HG03196 (cell line): ENCODE results near the gene TSPAN15.
"Not testable (repeated sequence)": the region's sequence is repeated elsewhere in the genome, so short reads cannot be mapped to it uniquely, and the experiment has no call there.

ENCODE experiments used
- ATAC-seq: cut with Tn5 transposase; IDR thresholded peaks from one replicate; pipeline ENCODE4 v1.9.1; 2021; ENCODE audit not compliant: unreplicated experiment

Gene TSPAN15

DNA sequence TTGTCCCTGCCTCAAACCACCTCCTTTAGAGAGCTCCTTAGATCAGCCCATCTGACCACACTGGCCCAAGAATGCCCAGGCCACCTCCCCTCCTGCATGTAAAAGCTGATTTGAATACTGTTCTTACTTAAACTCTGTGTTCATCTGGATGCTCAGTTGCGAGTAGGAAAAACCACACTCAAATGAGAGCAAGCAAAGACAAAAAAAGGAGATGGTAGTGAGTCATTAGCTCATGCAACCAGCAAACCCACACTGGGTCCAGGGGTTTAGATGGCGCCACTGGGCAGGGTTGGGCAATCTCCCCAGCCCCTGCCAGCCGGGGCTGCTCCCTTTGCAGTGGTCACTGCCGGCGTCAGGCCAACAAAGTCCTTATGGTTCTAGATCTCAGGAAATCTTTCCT is 32.7 kb downstream of the TSPAN15 start:
- no peak for ATAC-seq

DNA sequence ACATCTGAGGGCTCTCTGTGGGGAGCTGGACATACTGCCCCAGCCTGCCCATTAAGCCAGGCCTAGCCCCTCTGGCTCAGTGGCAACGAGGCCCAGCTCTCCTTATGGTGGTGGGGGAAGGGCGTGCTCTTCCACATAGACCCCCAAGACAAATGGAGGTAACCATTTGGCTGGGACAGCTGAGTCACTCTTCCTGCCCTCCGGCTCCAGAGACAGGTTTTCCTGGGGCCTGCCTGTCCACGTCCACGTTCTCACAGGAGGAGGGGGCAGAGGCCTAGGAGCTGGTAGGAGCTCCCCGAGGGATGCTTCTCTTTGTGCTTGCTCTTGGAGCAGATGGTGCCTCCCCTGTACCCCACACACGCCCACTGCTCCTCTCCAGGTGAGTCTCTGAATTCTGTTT is 33.5 kb downstream of the TSPAN15 start:
- ATAC-seq, result no peak

DNA sequence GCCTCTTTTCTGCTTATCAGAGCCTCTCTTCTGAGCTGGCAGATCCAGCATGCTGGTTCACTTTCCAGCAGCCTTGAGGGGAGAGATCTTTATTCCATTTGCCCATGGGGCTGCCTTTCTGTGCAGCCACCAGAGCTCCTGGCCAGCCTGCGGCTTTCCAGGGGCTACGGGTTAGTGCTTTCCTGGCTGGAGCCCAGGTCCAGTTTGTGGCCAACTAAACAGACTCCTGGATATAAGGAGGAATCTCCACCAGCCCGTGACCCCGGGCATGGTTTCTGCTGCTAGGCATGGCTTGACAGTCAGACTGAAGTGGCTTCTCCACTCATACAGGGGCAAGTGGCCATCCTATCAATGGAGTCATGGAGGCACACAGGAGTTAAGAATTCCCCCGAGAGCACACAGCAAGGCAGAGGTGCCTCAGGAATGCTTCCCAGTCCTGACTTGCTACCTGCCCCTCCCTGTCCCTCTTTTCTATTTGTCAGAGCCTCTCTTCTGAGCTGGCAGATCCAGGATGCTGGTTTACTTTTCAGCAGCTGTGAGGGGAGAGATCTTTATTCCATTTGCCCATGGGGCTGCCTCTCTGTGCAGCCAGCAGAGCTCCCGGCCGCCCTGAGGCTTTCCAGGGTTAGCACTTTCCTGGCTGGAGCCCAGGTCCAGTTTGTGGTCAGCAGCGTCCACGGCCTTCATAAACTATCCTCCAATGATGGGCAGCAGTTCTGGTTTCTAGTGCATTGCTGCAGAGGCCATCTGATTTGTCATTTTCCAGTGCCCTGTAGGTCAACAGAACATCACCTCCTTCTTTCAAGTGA is 35.9 kb downstream of the TSPAN15 start:
- no peak for ATAC-seq

DNA sequence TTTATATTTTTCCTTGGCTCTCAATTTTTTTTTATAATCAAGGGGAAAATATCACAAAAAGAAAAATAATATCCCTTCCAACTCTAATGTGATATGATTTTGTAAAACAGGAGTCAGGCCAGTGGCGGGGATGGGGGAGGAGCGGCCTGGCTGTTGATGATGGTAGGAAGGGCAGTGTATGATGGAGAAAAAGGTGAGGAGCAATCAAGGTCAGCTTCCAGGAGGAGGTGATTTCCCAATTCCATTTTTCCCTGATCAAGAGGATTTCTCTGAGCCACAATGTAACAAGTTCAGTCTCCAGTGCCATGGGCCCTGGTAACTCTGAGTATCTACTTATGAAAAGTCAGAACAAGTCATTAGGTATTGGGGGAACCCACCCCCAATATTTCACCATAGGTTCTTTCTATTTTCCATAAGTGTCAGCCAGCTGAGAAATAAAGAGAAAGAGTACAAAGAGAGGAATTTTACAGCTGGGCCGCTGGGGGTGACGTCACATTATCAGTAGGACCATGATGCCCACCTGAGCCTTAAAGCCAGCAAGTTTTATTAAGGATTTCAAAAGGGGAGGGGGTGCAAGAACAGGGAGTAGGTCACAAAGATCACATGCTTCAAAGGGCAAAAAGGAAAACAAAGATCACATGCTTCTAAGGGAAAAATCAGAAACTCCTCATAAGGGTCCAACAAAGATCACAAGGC is 37.0 kb downstream of the TSPAN15 start:
- ATAC-seq, result not testable (repeated sequence)

DNA sequence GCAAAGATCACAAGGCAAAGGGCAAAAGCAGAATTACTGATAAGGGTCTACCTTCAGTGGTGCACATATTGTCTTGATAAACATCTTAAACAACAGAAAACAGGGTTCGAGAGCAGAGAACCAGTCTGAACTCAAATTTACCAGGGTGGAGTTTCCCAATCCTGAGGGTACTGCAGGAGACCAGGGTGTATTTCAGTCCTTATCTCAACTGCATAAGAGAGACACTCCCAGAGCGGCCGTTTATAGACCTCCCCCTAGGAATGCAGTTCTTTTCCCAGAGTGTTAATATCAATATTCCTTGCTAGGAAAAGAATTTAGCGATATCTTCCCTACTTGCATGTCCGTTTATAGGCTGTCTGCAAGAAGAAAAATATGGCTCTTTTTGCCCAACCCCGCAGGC is 37.6 kb downstream of the TSPAN15 start:
- not testable (repeated sequence) for ATAC-seq

DNA sequence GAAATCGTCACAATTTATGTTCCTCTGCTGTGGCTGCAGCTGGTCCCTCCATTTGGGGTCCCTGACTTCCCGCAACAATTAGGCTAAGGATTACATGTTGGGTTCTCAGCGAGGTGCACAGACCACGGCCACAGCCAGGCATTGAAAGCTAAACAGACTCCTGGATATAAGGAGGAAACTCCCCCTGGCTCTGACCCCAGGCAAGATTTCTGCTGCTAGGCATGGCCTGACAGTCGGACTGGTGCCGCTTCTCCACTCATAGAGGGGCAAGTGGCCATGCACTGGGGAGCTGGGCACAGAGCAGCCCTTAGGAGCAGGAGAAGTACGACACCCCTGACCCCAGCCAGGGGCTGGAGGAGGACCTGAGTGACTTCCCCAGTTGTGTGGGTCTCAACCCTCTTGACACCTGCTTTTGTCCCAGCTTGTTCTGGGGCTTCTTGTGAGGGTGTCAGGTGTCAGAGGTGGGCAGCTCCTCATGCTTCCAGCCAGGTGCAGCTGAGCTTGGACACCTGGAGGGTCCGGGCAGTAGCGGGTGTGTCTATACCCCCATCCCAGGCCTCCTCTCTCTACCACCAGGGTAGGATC is 38.3 kb downstream of the TSPAN15 start:
- no peak for ATAC-seq

DNA sequence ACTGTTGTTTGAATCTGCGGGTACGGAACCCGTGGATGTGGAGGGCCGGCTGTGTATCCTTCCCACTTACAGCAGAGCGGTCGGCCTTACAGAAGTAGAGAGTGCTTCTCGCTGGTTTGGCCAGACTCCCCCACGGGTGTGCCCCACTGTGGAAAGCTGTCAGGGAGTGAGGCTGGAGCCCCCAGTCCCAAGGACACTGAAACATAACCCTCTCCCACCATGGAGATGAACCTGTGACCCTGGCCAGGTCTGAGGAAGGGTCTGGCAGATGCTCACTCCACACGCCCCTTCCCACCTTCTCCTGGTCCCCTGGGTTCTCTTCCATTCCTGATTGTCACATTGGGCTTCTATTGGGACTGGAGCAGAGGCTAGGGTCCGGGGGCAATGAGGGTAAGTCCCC is 39.6 kb downstream of the TSPAN15 start:
- no peak for ATAC-seq

DNA sequence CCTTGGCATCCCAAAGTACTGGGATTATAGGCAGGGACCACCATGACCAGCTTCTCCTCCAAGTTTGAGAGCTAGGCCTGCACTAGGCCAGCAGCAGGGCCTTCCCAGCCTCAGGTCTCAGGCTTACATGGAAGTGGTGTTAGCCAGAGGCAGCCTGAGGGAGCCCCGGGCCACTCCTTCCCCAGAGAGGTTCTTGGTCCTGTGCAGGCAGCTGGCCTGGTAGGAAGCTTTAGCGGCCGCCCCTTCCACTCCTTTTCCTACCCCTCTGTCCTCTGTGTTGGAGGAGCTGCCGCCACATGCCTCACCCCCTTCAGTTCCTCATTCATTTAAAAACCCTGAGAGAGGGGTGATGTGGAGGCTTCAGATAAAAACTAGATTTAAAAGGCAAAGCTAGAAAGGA is 40.3 kb downstream of the TSPAN15 start:
- no peak for ATAC-seq

DNA sequence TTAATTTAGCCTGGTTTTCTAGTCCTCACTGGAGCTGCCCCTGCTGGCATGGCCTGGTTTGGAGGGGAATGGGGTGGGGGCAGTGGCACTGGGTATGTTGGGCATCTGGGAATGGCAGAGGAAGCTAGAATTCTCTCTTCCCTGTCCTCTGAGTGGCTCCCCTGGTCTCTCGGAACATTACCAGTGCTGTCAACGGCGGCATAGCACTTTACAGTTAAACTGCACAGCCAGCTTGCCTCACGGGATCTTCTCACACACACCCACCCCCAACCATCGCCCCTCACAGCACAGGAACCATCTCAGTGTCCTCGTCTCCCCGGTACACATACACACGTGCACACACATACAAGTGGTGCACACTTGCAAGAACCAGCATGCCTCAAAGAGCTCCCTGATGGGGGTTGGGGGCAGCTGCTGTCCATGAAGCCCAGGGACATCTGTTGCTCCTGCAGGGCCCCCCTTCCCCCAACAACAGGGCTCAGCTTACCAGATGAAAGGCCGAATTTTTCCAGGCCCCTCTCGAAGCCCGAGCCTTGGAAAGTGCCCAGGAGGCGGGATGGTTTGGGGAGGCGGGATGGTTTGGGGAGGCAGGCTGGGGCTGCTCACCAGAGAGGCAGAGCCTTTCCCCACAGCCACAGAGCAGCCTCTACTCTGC is 41.0 kb downstream of the TSPAN15 start:
- ATAC-seq, result no peak

DNA sequence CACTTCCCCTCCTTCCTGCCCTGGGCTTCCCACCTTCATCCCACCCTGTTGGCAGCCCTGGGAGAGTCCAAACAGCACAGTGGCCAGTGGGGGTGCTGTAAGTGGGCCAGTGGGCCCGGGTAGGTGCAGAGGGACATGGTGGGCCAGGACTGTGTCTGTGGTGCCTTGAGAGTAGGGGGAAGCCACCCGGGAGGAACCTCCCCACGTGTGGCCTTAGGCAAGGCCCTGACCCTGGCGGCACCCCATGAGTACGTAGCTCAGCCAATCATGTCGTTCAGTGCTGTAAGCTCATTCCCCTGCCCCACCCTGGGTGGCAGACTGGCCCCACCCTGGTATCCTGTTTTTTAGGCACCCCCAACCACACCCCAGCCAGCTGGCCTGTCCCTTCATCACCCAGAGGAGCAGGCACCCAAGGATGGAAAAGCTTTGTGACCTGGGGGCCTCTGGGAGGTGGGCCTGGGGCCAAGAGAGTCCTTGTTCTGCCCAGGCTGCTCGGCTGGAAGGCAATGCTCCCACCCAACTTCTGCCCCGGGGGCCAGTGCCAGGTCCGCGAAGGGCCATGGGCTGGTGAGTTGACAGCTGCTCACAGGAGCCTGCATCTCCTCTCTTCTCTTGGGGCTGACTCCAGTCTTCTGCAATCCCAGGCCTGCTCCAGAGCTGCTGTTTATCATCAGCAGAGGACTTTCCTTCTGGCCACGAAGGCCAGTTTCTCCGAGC is 41.6 kb downstream of the TSPAN15 start:
- no peak for ATAC-seq

DNA sequence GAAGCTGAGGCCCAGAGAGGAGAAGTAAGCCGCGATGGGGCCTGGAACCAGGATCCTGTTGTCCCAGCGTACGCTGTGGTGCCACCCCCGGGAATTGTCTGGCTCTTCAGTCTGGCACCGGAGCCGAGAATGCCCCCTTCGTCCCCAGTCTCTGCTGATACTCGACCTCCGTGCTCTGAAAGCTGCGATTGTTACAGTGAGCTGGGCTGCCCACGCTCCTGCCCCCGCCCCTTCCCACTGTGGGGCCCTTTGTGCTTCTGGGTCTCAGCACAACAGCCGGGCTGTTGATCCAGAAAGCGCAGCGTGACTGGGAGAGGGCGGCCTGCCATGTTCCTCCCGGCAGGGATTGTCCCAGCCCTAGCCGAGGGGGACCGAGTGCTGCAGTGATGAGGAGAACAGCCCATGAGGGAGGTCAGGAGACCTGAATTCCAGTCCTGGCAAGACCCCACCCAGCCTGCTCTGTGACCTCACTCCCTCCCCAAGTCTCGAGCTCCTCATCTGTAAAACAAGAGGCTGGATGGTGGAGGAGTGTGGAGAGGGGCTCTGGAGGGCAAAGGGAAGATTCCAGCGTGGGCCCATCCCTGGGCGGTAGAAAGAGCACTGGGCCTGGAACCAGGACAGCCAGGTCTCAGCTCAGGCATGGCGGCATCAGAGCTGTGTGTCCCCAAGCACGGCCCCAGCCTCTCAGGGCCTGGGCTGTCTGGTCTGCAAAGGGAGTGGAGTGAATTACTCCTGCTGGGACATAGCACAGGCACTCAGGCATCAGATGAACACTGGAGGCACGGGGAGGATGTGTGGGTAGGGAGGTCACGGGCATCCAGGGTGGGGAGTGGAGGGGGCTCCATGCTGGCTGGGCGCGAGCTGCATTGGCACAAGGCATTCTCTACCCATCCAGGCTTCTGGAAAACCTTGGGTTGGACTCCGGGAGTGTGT is 43.6 kb downstream of the TSPAN15 start:
- no peak for ATAC-seq

DNA sequence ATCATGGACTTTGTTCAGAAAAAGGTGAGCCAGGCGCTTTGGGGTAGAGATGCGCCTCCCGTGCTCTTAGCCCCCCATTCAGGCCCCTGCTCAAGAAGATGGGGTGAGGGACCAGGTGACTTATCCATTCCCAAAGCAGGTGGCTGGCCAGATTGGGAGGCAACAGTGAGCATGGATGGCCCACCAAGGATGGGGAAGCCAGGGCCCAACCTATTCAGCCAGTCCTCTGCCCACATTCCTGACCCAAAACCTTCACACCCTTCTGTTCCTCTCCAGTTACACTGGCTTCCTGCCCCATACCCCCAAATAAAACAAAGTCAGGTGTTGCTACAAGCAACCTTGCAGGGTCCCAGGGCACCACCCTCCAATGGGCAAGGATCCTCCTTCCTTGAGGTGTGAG is 44.4 kb downstream of the TSPAN15 start:
- no peak for ATAC-seq

DNA sequence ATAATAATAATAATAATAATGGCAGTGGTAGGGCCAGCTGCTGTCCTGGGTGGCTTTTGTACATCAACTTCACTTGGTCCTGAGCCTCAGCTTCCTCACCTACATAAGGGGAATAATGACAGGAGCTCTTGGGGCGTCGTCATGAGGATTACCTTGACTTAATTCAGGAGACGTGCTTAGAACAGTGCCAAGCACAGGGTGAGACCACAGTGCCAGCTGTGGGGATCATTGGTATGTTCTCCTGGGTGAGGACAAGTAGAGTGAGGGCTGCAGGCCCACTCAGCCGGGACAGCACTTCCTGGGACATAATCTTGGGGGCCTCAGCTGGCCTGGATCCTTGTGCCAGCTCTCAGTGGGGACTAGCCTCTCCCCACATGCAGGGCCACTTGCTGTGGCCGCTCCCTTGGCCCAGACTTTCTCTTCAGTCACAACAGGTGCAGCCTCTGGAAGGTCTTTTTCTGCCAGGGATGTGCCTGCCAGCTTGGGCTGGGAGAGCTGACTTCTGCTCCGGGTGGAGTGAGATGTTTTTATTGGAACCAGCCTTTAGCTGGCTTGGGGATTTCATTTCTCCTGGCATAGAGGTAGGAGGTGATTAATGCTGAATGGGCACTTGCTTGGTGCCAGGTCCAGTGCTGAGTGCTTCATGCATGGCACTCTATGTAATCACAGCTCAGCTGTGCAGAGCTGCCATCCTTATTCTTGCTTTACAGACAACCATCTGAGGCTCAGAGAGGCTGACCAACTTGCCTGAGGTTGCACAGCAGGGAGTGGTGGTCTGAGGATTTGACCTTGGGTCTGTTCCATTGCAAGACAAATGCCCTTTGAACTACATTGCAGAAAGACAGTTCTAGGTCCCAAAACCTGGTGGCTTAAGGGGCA is 45.3 kb downstream of the TSPAN15 start:
- no peak for ATAC-seq

DNA sequence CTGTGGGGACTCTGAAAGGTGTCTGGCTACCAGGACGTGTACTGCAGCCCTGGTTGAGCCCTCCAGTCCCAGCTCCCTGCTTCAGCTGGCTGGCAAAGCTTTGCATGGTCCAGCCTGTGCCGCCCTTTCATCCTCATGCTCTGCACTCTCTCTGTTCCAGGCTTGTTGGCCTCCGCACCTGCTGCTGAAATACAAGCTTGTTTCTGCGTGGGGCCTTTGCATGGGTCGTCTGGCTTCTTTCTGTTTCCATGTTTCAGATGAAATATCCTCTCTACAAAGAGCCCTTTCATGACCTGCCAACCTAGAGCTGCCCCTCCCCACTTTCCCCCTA is 45.9 kb downstream of the TSPAN15 start:
- ATAC-seq, result no peak

DNA sequence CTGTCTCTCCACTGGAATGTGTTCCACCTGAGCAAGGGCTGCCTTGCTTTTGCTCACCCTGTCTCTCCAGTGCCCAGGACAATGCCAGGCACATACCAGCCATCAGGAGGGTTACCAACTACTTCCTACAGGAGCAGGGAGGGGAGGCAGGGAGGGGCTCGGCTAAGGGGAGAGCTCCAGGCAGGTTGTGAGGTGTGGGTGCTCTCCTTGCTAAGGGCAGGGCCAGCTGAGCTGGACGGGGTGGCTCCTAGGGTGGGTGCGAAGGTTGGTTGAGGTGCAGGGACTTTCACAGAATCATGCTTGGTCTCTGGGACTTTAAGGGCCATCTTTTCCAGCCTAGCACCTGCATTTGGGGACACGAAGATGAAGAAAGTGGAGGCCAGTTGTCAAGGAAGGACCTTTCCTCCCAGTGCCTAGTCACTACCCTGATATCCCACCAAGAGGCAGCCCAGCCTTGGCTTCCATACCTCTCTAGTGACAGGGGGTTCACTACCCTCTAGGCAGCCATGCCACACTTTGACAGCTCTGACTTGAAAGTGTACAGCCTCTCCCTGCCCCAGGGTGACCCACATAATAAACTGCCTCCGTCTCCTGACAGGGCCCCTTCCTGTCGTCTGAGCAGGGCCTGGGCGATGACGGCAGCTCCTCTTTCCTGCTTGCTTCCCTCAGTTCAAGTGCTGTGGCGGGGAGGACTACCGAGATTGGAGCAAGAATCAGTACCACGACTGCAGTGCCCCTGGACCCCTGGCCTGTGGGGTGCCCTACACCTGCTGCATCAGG is 46.5 kb downstream of the TSPAN15 start:
- no peak for ATAC-seq

DNA sequence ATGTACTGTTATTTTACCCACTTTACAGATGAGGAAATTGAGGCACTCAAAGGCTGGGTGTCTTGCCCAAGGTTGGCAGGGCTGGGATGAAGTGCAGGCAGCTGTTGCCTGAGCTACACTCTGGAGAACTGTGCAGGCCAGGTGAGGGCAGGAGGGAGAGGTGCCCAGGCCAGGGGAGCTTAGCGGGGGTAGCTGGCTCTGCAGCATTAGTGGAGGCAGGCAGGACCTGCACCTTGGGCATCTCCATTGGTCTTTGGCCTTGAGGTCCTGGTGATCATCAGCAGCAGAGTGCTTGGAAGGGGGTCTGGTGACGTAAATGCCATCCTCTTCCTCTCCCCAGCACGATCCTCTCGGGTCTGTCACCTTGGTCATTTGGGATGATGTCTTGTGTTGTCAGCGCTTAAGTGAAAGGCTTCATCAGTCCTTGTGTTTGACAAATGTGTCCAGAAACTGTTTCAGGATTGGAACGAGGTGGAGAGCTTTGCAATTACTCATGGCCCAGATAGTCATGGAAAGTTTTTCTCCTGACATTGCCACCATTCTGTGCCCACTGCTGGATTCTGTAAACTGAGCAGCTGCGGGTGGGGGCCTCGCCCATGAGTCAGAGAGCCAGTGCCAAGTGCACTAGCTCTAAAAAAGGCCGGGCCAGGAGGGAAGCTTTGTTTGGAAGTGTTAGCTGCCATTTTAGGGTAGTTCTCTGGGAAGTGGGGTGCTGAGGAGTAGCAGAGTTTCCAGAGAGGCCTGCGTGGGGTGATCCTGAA is 47.6 kb downstream of the TSPAN15 start:
- ATAC-seq, result no peak
